HCT116 (cell line): ENCODE results near the gene TMX3.

Experiments used
- CEBPB ChIP-seq: IDR thresholded peaks from 2 replicates; pipeline ENCODE4 v1.6.1; 2012; ENCODE audit warnings: low read depth
- EZH2 ChIP-seq: fragments of 200-600 bp; sonication (generic); IDR thresholded peaks from 2 replicates; pipeline ENCODE4 v1.6.1; 2017; ENCODE audit warnings: antibody characterized with exemption, mixed run types
- EZH2phosphoT487 ChIP-seq: fragments of 200-600 bp; IDR thresholded peaks from 2 replicates; pipeline ENCODE4 v1.6.1; 2018; ENCODE audit warnings: antibody characterized with exemption, borderline replicate concordance
- POLR2A ChIP-seq: IDR thresholded peaks from 2 replicates; pipeline ENCODE4 v1.7.0; 2011; ENCODE audit warnings: borderline replicate concordance; ENCODE audit not compliant: insufficient read depth, insufficient read length; ENCODE audit errors: extremely low read depth
- POLR2AphosphoS5 ChIP-seq: IDR thresholded peaks from 2 replicates; pipeline ENCODE4 v1.6.1; 2011; ENCODE audit warnings: mild to moderate bottlenecking, low read depth, low read length, moderate library complexity
- SIN3A ChIP-seq: IDR thresholded peaks from 2 replicates; pipeline ENCODE4 v1.6.1; 2012; ENCODE audit warnings: low read depth
- SP1 ChIP-seq: IDR thresholded peaks from 2 replicates; pipeline ENCODE4 v1.6.1; 2012; ENCODE audit warnings: low read depth
- SRF ChIP-seq: IDR thresholded peaks from 2 replicates; pipeline ENCODE4 v1.6.1; 2012; ENCODE audit warnings: low read depth
- ZFX ChIP-seq: fragments of 450-650 bp; IDR thresholded peaks from 2 replicates; pipeline ENCODE4 v1.6.1; 2017
- ZNF274 ChIP-seq: fragments of 200-500 bp; sonication (Bioruptor generic); IDR thresholded peaks from 2 replicates; pipeline ENCODE4 v1.6.1; 2014; ENCODE audit warnings: mild to moderate bottlenecking, low read depth, low read length, inconsistent platforms
- TF ChIP-seq, protein P1 (sequence below), 3 experiments: fragments of 200-600 bp in 1 of 3; sonication (generic) in 1 of 3; IDR thresholded peaks in 2 of 3; conservative IDR thresholded peaks in 1 of 3; 2 replicates each; pipeline ENCODE4 v1.5.1; 2012 to 2017; ENCODE audit warnings: low read depth in 2 of 3, low read length in 2 of 3, antibody characterized with exemption in 1 of 3, borderline replicate concordance in 1 of 3, control low read depth in 1 of 3, mild to moderate bottlenecking in 1 of 3, mixed read lengths in 1 of 3, mixed run types in 1 of 3, moderate library complexity in 1 of 3; ENCODE audit not compliant: insufficient read depth in 1 of 3
- TF ChIP-seq, protein P2 (sequence below): IDR thresholded peaks from 2 replicates; pipeline ENCODE4 v1.6.1; 2012; ENCODE audit warnings: low read depth

DNA sequence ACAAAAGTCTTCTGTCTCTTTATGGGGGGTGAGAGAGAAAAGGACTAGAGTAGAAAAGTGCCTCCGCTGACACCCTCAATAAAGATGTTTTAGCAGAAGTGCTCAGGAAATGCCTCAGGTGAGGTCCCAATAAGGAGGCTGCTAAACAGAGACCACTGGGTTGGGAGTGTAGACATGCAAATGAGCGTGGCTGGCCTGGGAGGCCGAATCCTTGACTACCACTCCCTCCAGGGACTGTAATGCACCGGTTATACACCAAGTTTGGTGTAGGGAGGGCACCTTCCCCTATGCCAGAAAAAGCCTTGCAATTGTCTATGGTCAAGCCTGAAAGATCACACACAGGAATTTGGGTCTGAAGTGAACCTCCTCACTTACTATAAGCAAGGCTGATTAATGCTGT, 1.8 kb downstream of the TMX3 start:
- no peak for TF ChIP-seq SRF
- TF ChIP-seq POLR2AphosphoS5, result no peak
- no peak for TF ChIP-seq EZH2
- TF ChIP-seq, protein P1, sequence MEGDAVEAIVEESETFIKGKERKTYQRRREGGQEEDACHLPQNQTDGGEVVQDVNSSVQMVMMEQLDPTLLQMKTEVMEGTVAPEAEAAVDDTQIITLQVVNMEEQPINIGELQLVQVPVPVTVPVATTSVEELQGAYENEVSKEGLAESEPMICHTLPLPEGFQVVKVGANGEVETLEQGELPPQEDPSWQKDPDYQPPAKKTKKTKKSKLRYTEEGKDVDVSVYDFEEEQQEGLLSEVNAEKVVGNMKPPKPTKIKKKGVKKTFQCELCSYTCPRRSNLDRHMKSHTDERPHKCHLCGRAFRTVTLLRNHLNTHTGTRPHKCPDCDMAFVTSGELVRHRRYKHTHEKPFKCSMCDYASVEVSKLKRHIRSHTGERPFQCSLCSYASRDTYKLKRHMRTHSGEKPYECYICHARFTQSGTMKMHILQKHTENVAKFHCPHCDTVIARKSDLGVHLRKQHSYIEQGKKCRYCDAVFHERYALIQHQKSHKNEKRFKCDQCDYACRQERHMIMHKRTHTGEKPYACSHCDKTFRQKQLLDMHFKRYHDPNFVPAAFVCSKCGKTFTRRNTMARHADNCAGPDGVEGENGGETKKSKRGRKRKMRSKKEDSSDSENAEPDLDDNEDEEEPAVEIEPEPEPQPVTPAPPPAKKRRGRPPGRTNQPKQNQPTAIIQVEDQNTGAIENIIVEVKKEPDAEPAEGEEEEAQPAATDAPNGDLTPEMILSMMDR (IDR thresholded peaks at IDR 0.05 in 2 of 3, conservative IDR thresholded peaks at IDR 0.05 in 1 of 3; ENCODE audit: borderline replicate concordance in 1 of 3, insufficient read depth in 1 of 3, low read depth in 2 of 3, low read length in 2 of 3), result no peak
- TF ChIP-seq SIN3A, result no peak
- TF ChIP-seq POLR2A, result no peak
- no peak for TF ChIP-seq EZH2phosphoT487
- TF ChIP-seq, protein P2, sequence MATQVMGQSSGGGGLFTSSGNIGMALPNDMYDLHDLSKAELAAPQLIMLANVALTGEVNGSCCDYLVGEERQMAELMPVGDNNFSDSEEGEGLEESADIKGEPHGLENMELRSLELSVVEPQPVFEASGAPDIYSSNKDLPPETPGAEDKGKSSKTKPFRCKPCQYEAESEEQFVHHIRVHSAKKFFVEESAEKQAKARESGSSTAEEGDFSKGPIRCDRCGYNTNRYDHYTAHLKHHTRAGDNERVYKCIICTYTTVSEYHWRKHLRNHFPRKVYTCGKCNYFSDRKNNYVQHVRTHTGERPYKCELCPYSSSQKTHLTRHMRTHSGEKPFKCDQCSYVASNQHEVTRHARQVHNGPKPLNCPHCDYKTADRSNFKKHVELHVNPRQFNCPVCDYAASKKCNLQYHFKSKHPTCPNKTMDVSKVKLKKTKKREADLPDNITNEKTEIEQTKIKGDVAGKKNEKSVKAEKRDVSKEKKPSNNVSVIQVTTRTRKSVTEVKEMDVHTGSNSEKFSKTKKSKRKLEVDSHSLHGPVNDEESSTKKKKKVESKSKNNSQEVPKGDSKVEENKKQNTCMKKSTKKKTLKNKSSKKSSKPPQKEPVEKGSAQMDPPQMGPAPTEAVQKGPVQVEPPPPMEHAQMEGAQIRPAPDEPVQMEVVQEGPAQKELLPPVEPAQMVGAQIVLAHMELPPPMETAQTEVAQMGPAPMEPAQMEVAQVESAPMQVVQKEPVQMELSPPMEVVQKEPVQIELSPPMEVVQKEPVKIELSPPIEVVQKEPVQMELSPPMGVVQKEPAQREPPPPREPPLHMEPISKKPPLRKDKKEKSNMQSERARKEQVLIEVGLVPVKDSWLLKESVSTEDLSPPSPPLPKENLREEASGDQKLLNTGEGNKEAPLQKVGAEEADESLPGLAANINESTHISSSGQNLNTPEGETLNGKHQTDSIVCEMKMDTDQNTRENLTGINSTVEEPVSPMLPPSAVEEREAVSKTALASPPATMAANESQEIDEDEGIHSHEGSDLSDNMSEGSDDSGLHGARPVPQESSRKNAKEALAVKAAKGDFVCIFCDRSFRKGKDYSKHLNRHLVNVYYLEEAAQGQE, result no peak
- no peak for TF ChIP-seq ZFX
- TF ChIP-seq SP1, result no peak
- TF ChIP-seq ZNF274, result no peak
- TF ChIP-seq CEBPB, result no peak
